WTC11 (cell line): ENCODE data around the gene MAPK8IP2. TPM values are rescaled to one million over a fixed set of nuclear protein-coding genes. Genes with fewer than 3 reads are reported as not detected.

Source experiments
- ATAC-seq: fragments of 200-7000 bp; cut with Tn5 transposase; 2 replicates; pipeline ENCODE4 v1.10.0; 2021; ENCODE audit warnings: mild to moderate bottlenecking, moderate library complexity
- CTCF ChIA-PET: fragments of 300-600 bp; sonication (Branson Sonifier 250); formaldehyde crosslinking; loops from one replicate; lab custom pipeline; 2021; ENCODE audit warnings: antibody characterized with exemption; lab: Charles Lee
- POLR2A ChIA-PET: fragments of 350-600 bp; sonication (Branson Sonifier 250); formaldehyde crosslinking; loops from one replicate; lab custom pipeline; 2021; ENCODE audit warnings: antibody characterized with exemption; lab: Charles Lee
- DNase-seq: peaks from one replicate; pipeline ENCODE4 v3.0.0; 2021; ENCODE audit warnings: low spot score
- H3K27ac Mint-ChIP-seq: 2 replicates; pipeline ENCODE4 v1.8.0; 2021; ENCODE audit warnings: mixed read lengths
- H3K27me3 Mint-ChIP-seq: 2 replicates; pipeline ENCODE4 v1.8.0; 2021; ENCODE audit warnings: low read depth, mild to moderate bottlenecking, moderate library complexity, mixed read lengths
- H3K36me3 Mint-ChIP-seq: 2 replicates; pipeline ENCODE4 v1.8.0; 2021; ENCODE audit warnings: mixed read lengths
- H3K4me1 Mint-ChIP-seq: 2 replicates; pipeline ENCODE4 v1.8.0; 2022; ENCODE audit warnings: mixed read lengths
- H3K4me3 Mint-ChIP-seq: 2 replicates; pipeline ENCODE4 v1.8.0; 2021; ENCODE audit warnings: mild to moderate bottlenecking, moderate library complexity, mixed read lengths
- H3K9me3 Mint-ChIP-seq: 2 replicates; pipeline ENCODE4 v1.8.0; 2021; ENCODE audit warnings: mixed read lengths
- FOXJ3 ChIP-seq: sonication (generic); formaldehyde crosslinking; IDR thresholded peaks from 2 replicates; pipeline ENCODE4 v1.9.0; 2021; ENCODE audit warnings: missing genetic modification reagents, mild to moderate bottlenecking, borderline replicate concordance
- GTF2I ChIP-seq: fragments of 250-450 bp; sonication (Bioruptor Pico); conservative IDR thresholded peaks from 2 replicates; pipeline ENCODE4 v1.4.0; 2021; ENCODE audit warnings: mild to moderate bottlenecking
- NFYB ChIP-seq: sonication (generic); formaldehyde crosslinking; conservative IDR thresholded peaks from 2 replicates; pipeline ENCODE4 v1.8.0; 2022; ENCODE audit warnings: low read depth, missing genetic modification reagents
- NR1H2 ChIP-seq: sonication (generic); formaldehyde crosslinking; IDR thresholded peaks from 2 replicates; pipeline ENCODE4 v1.9.0; 2021; ENCODE audit warnings: mild to moderate bottlenecking, moderate library complexity, missing genetic modification reagents
- NR2C2 ChIP-seq: sonication (generic); formaldehyde crosslinking; IDR thresholded peaks from 2 replicates; pipeline ENCODE4 v1.8.0; 2022; ENCODE audit warnings: mild to moderate bottlenecking, missing genetic modification reagents
- SMAD4 ChIP-seq: sonication (generic); formaldehyde crosslinking; IDR thresholded peaks from 2 replicates; pipeline ENCODE4 v1.8.0; 2022; ENCODE audit warnings: mild to moderate bottlenecking, missing genetic modification reagents
- TEAD4 ChIP-seq: sonication (generic); formaldehyde crosslinking; IDR thresholded peaks from 2 replicates; pipeline ENCODE4 v1.8.0; 2022; ENCODE audit warnings: mild to moderate bottlenecking, missing genetic modification reagents
- ZNF121 ChIP-seq: sonication (generic); formaldehyde crosslinking; IDR thresholded peaks from 2 replicates; pipeline ENCODE4 v1.8.0; 2023; ENCODE audit warnings: missing genetic modification reagents
- ZNF263 ChIP-seq: sonication (generic); formaldehyde crosslinking; IDR thresholded peaks from 2 replicates; pipeline ENCODE4 v1.8.1; 2022; ENCODE audit warnings: low read depth, mild to moderate bottlenecking, moderate library complexity, missing genetic modification reagents
- ZNF416 ChIP-seq: fragments of 250-450 bp; sonication (Bioruptor Pico); IDR thresholded peaks from 2 replicates; pipeline ENCODE4 v1.9.0; 2021; ENCODE audit warnings: mild to moderate bottlenecking, inconsistent platforms
- total RNA-seq: library from RNA; stranded (reverse); gene quantifications from 3 replicates; pipeline ENCODE4 v1.2.3, GENCODE V29; 2021
- TF ChIP-seq, protein P1 (sequence below): fragments of 250-450 bp; sonication (Bioruptor Pico); IDR thresholded peaks from 2 replicates; pipeline ENCODE4 v1.9.0; 2021; ENCODE audit warnings: mild to moderate bottlenecking, borderline replicate concordance
- TF ChIP-seq, protein P2 (sequence below): fragments of 250-450 bp; sonication (Bioruptor Pico); IDR thresholded peaks from 2 replicates; pipeline ENCODE4 v1.9.0; 2021; ENCODE audit warnings: moderate library complexity, mild to moderate bottlenecking, inconsistent platforms, borderline replicate concordance
- TF ChIP-seq, protein P3 (sequence below): sonication (generic); formaldehyde crosslinking; IDR thresholded peaks from 2 replicates; pipeline ENCODE4 v1.8.1; 2022; ENCODE audit warnings: low read depth, missing genetic modification reagents, borderline replicate concordance
- TF ChIP-seq, protein P4 (sequence below): sonication (generic); formaldehyde crosslinking; IDR thresholded peaks from 2 replicates; pipeline ENCODE4 v1.8.0; 2023; ENCODE audit warnings: missing genetic modification reagents, mild to moderate bottlenecking, borderline replicate concordance
- TF ChIP-seq, protein P5 (sequence below): fragments of 250-450 bp; sonication (Bioruptor Pico); conservative IDR thresholded peaks from 2 replicates; pipeline ENCODE4 v1.9.0; 2021; ENCODE audit warnings: mild to moderate bottlenecking
- TF ChIP-seq, protein P6 (sequence below): sonication (generic); formaldehyde crosslinking; IDR thresholded peaks from 2 replicates; pipeline ENCODE4 v1.8.1; 2023; ENCODE audit warnings: mild to moderate bottlenecking, missing genetic modification reagents, moderate library complexity
- TF ChIP-seq, protein P7 (sequence below): sonication (generic); formaldehyde crosslinking; IDR thresholded peaks from 2 replicates; pipeline ENCODE4 v1.8.0; 2022; ENCODE audit warnings: mild to moderate bottlenecking, missing genetic modification reagents

MAPK8IP2 gene
- total RNA-seq, 1 experiment from 2014 or later = 4.9 TPM

DNA sequence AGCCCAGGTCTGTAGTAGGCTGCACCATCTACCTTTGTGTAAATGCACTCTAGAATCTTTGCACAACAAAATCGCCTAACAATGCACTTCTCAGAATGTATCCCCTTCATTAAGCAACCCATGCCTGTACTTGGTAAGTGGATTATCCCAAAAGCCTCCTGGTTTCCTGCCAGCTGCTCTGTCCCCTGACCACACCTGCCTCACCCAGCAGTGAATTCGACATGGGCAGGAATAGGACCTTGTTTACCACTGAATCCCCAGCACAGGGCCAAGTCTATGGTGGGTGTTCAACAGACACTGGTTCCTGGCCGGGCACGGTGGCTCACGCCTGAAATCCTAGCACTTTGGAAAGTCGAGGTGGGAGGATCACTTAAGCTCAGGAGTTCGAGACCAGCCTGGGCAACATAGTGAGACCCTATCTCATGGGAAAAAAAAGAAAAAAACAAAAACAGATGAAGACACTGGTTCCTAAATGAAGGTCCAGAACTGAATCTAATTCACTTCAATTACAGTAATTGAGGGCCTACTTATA is 32.8 kb upstream of the MAPK8IP2 start:
- no peak for DNase-seq
- ChIA-PET CTCF (no interaction called here), POLR2A (no interaction called here)
- no peak overlapping the region for H3K4me3 Mint-ChIP-seq
- no peak for ATAC-seq
- peaks cover 30% of the 10 kb centered on the region for H3K36me3 Mint-ChIP-seq
- H3K27me3 Mint-ChIP-seq = peaks cover 14% of the 10 kb centered on the region
- no peaks in the 10 kb centered on the region for H3K9me3 Mint-ChIP-seq
- H3K4me1 Mint-ChIP-seq = peaks cover 6% of the 10 kb centered on the region
- H3K27ac Mint-ChIP-seq = no peak overlapping the region
- TF ChIP-seq TEAD4 (no peak), ZNF121 (CRISPR knock-in tag) (0 out of 2 replicates have a peak, but pooled peaks have one; percentile 10)
- TF ChIP-seq, all 79 proteins: peak for 1

DNA sequence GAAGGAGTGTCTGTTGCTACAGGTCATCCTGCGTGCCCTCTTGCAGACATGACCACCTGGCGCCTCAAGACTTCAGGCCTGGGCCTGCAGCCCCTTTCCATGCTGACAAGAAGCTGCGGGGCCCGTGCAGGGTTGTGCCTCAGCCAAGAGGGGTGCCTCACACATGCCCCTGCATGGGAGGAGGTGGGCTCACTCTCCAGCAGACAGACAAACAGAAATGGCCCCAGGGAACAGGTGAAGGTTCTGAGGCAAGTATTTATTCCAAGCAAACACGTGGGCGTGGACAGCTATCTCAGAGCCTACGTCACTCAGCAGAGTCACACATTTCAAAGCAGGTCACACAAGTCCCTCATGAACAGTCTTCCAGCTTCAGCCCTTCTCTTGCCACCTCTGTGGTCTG is 32.0 kb upstream of the MAPK8IP2 start:
- Mint-ChIP-seq H3K9me3 (no peaks in the 10 kb centered on the region), H3K27ac (no peak overlapping the region), H3K27me3 (peaks cover 9% of the 10 kb centered on the region), H3K36me3 (peaks cover 31% of the 10 kb centered on the region), H3K4me1 (peaks cover under 1% of the 10 kb centered on the region), H3K4me3 (no peak overlapping the region)
- no peak for DNase-seq
- no peak for ATAC-seq
- POLR2A ChIA-PET = no interaction called here
- CTCF ChIA-PET = no interaction called here
- TF ChIP-seq, protein P1, sequence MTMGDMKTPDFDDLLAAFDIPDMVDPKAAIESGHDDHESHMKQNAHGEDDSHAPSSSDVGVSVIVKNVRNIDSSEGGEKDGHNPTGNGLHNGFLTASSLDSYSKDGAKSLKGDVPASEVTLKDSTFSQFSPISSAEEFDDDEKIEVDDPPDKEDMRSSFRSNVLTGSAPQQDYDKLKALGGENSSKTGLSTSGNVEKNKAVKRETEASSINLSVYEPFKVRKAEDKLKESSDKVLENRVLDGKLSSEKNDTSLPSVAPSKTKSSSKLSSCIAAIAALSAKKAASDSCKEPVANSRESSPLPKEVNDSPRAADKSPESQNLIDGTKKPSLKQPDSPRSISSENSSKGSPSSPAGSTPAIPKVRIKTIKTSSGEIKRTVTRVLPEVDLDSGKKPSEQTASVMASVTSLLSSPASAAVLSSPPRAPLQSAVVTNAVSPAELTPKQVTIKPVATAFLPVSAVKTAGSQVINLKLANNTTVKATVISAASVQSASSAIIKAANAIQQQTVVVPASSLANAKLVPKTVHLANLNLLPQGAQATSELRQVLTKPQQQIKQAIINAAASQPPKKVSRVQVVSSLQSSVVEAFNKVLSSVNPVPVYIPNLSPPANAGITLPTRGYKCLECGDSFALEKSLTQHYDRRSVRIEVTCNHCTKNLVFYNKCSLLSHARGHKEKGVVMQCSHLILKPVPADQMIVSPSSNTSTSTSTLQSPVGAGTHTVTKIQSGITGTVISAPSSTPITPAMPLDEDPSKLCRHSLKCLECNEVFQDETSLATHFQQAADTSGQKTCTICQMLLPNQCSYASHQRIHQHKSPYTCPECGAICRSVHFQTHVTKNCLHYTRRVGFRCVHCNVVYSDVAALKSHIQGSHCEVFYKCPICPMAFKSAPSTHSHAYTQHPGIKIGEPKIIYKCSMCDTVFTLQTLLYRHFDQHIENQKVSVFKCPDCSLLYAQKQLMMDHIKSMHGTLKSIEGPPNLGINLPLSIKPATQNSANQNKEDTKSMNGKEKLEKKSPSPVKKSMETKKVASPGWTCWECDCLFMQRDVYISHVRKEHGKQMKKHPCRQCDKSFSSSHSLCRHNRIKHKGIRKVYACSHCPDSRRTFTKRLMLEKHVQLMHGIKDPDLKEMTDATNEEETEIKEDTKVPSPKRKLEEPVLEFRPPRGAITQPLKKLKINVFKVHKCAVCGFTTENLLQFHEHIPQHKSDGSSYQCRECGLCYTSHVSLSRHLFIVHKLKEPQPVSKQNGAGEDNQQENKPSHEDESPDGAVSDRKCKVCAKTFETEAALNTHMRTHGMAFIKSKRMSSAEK (CRISPR knock-in tag) = no peak
- no peak for TF ChIP-seq ZNF416
- TF ChIP-seq NFYB (CRISPR knock-in tag) = no peak
- TF ChIP-seq, protein P2, sequence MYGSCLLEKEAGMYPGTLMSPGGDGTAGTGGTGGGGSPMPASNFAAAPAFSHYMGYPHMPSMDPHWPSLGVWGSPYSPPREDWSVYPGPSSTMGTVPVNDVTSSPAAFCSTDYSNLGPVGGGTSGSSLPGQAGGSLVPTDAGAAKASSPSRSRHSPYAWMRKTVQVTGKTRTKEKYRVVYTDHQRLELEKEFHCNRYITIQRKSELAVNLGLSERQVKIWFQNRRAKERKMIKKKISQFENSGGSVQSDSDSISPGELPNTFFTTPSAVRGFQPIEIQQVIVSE (CRISPR knock-in tag) = no peak
- TF ChIP-seq GTF2I (CRISPR knock-in tag) = no peak
- TF ChIP-seq, protein P3, sequence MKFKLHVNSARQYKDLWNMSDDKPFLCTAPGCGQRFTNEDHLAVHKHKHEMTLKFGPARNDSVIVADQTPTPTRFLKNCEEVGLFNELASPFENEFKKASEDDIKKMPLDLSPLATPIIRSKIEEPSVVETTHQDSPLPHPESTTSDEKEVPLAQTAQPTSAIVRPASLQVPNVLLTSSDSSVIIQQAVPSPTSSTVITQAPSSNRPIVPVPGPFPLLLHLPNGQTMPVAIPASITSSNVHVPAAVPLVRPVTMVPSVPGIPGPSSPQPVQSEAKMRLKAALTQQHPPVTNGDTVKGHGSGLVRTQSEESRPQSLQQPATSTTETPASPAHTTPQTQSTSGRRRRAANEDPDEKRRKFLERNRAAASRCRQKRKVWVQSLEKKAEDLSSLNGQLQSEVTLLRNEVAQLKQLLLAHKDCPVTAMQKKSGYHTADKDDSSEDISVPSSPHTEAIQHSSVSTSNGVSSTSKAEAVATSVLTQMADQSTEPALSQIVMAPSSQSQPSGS (CRISPR knock-in tag) = no peak
- TF ChIP-seq, protein P4, sequence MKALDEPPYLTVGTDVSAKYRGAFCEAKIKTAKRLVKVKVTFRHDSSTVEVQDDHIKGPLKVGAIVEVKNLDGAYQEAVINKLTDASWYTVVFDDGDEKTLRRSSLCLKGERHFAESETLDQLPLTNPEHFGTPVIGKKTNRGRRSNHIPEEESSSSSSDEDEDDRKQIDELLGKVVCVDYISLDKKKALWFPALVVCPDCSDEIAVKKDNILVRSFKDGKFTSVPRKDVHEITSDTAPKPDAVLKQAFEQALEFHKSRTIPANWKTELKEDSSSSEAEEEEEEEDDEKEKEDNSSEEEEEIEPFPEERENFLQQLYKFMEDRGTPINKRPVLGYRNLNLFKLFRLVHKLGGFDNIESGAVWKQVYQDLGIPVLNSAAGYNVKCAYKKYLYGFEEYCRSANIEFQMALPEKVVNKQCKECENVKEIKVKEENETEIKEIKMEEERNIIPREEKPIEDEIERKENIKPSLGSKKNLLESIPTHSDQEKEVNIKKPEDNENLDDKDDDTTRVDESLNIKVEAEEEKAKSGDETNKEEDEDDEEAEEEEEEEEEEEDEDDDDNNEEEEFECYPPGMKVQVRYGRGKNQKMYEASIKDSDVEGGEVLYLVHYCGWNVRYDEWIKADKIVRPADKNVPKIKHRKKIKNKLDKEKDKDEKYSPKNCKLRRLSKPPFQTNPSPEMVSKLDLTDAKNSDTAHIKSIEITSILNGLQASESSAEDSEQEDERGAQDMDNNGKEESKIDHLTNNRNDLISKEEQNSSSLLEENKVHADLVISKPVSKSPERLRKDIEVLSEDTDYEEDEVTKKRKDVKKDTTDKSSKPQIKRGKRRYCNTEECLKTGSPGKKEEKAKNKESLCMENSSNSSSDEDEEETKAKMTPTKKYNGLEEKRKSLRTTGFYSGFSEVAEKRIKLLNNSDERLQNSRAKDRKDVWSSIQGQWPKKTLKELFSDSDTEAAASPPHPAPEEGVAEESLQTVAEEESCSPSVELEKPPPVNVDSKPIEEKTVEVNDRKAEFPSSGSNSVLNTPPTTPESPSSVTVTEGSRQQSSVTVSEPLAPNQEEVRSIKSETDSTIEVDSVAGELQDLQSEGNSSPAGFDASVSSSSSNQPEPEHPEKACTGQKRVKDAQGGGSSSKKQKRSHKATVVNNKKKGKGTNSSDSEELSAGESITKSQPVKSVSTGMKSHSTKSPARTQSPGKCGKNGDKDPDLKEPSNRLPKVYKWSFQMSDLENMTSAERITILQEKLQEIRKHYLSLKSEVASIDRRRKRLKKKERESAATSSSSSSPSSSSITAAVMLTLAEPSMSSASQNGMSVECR = no peak
- TF ChIP-seq, protein P5, sequence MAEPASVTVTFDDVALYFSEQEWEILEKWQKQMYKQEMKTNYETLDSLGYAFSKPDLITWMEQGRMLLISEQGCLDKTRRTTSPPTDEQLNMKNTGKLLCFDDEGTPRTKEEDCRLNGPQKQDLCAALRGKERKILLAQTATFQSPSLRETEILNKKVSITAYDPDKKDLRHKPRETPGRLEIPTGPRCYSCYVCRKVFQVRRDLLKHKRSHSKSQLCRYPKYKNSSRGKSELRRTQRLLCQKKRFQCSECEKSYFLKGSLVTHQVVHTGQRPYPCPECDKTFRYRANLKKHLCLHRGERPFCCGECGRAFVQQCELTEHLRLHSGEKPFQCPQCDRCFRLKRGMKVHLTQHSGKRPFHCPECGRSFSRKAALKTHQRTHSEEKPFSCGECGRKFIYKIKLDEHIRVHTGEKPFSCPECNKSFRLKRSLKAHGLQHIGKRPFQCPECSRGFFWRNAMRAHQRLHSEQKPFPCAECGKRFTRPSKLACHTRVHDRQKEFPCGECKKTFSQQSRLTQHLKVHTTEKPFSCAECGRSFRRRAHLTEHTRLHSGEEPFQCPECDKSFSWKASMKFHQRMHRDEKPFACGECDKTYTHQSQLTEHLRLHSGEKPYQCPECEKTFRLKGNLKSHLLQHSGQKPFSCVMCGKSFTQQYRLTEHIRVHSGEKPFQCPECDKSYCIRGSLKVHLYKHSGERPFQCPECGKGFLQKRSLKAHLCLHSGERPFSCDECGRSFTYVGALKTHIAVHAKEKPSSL (CRISPR knock-in tag) = no peak
- TF ChIP-seq, protein P6, sequence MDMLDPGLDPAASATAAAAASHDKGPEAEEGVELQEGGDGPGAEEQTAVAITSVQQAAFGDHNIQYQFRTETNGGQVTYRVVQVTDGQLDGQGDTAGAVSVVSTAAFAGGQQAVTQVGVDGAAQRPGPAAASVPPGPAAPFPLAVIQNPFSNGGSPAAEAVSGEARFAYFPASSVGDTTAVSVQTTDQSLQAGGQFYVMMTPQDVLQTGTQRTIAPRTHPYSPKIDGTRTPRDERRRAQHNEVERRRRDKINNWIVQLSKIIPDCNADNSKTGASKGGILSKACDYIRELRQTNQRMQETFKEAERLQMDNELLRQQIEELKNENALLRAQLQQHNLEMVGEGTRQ (CRISPR knock-in tag) = no peak
- TF ChIP-seq ZNF263 (CRISPR knock-in tag) = no peak
- TF ChIP-seq SMAD4 (CRISPR knock-in tag) = no peak
- TF ChIP-seq, protein P7, sequence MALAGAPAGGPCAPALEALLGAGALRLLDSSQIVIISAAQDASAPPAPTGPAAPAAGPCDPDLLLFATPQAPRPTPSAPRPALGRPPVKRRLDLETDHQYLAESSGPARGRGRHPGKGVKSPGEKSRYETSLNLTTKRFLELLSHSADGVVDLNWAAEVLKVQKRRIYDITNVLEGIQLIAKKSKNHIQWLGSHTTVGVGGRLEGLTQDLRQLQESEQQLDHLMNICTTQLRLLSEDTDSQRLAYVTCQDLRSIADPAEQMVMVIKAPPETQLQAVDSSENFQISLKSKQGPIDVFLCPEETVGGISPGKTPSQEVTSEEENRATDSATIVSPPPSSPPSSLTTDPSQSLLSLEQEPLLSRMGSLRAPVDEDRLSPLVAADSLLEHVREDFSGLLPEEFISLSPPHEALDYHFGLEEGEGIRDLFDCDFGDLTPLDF = no peak
- no peak for TF ChIP-seq NR1H2 (CRISPR knock-in tag)
- TF ChIP-seq FOXJ3 = no peak
- TF ChIP-seq NR2C2 (CRISPR knock-in tag) = no peak
